ENCODE measurements around the gene ARHGAP19.

GRCh38 chr10:97179311-97179710, 113.1 kb downstream of the ARHGAP19 start:
- TF ChIP-seq CTCF (IDR thresholded peaks at IDR 0.05; ENCODE audit: extremely low read depth in 1 of 2, insufficient read depth in 1 of 2, low read depth in 1 of 2, low read length in 2 of 2) (no peak), MAX (IDR thresholded peaks at IDR 0.05; ENCODE audit: insufficient read depth, insufficient read length) (no peak), POLR2A (IDR thresholded peaks at IDR 0.05; ENCODE audit: low read depth, low read length) (no peak), MYC (IDR thresholded peaks at IDR 0.05; ENCODE audit: low read depth, low read length) (no peak), EZH2 (IDR thresholded peaks at IDR 0.05; ENCODE audit: borderline replicate concordance, low read depth, low read length, severe bottlenecking) (no peak), FOS (IDR thresholded peaks at IDR 0.05; ENCODE audit: borderline replicate concordance, insufficient read depth, low read length) (no peak), POLR2AphosphoS5 (IDR thresholded peaks at IDR 0.05; ENCODE audit: insufficient read depth, low read depth, low read length) (no peak), JUN (IDR thresholded peaks at IDR 0.05; ENCODE audit: borderline replicate concordance, insufficient read depth, insufficient read length, low read depth) (no peak)

Data from endothelial cell of umbilical vein (primary cell).